ENCODE measurements around the gene FBXO11. TPM values are rescaled to one million over a fixed set of nuclear protein-coding genes. Genes with fewer than 3 reads are reported as not detected.
"Not testable (repeated sequence)": the region's sequence is repeated elsewhere in the genome, so short reads cannot be mapped to it uniquely, and the experiment has no call there.

The FBXO11 gene
- total RNA-seq, 1 donor from 2014 or later = 69.3 TPM

- H3K4me1 ChIP-seq = peaks cover 7% of the 10 kb centered on the region
- H3K9me3 ChIP-seq = no peaks in the 10 kb centered on the region
- H3K4me3 ChIP-seq = no peak overlapping the region
- intact Hi-C loops (cut with DNase I) = loop anchor here (10.0 kb wide), 1 partner anchor 54 kb away; no protein-coding TSS in a partner anchor
- no peak for TF ChIP-seq CTCF (IDR thresholded peaks at IDR 0.05)
- no peaks in the 10 kb centered on the region for H3K36me3 ChIP-seq
- ATAC-seq = no peak
- H3K27ac ChIP-seq = no peak overlapping the region
- DNase-seq = no peak
- no peaks in the 10 kb centered on the region for H3K27me3 ChIP-seq
Observed at GRCh38 chr2:47908682-47909081, 2.4 kb upstream of the FBXO11 start.

- H3K36me3 ChIP-seq = no peaks in the 10 kb centered on the region
- H3K4me1 ChIP-seq = peaks cover 12% of the 10 kb centered on the region
- H3K27ac ChIP-seq = peak overlapping the region; percentile 99
- peak overlapping the region; percentile 82 for H3K4me3 ChIP-seq
- no peak for ATAC-seq
- no peak for DNase-seq
- TF ChIP-seq CTCF (IDR thresholded peaks at IDR 0.05) = no peak
- H3K27me3 ChIP-seq = no peaks in the 10 kb centered on the region
- no peaks in the 10 kb centered on the region for H3K9me3 ChIP-seq
- intact Hi-C loops (cut with DNase I) = loop anchor here (10.0 kb wide), 1 partner anchor 52 kb away; no protein-coding TSS in a partner anchor
Observed at GRCh38 chr2:47907039-47907781, 912 bp upstream of the FBXO11 start.

GRCh38 chr2:47905386-47906156 is 727 bp downstream of the FBXO11 start:
- Histone ChIP-seq H3K36me3 (no peaks in the 10 kb centered on the region), H3K27ac (peak overlapping the region; percentile 99), H3K9me3 (no peaks in the 10 kb centered on the region), H3K4me3 (peak overlapping the region; percentile 82), H3K4me1 (peaks cover 12% of the 10 kb centered on the region), H3K27me3 (no peaks in the 10 kb centered on the region)
- peak; percentile 88 for DNase-seq
- ATAC-seq = peak; percentile 25
- intact Hi-C loops (cut with DNase I) = loop anchor here (10.0 kb wide), 1 partner anchor 51 kb away; no protein-coding TSS in a partner anchor
- no peak for TF ChIP-seq CTCF (IDR thresholded peaks at IDR 0.05)

- TF ChIP-seq CTCF (IDR thresholded peaks at IDR 0.05) = no peak
- intact Hi-C loops (cut with DNase I) = loop anchor here (10.0 kb wide), 1 partner anchor 49 kb away; no protein-coding TSS in a partner anchor
- Histone ChIP-seq H3K27me3 (no peaks in the 10 kb centered on the region), H3K4me3 (peak overlapping the region; percentile 82), H3K36me3 (no peaks in the 10 kb centered on the region), H3K27ac (peak overlapping the region; percentile 99), H3K9me3 (no peaks in the 10 kb centered on the region), H3K4me1 (peaks cover 25% of the 10 kb centered on the region)
- DNase-seq (no peak), ATAC-seq (no peak)
Observed at GRCh38 chr2:47903781-47904490, 2.4 kb downstream of the FBXO11 start.

- not testable (repeated sequence) for H3K27ac ChIP-seq, H3K27me3 ChIP-seq, H3K36me3 ChIP-seq, H3K9me3 ChIP-seq, DNase-seq, H3K4me3 ChIP-seq, ATAC-seq
- intact Hi-C loops (cut with DNase I) = loop anchor here (10.0 kb wide), 1 partner anchor 47 kb away; no protein-coding TSS in a partner anchor
- peaks cover 34% of the 10 kb centered on the region for H3K4me1 ChIP-seq
Observed at GRCh38 chr2:47901892-47902291, 4.4 kb downstream of the FBXO11 start.
